ENCODE results near the gene CCDC194. TPM values are rescaled to one million over a fixed set of nuclear protein-coding genes. Genes with fewer than 3 reads are reported as not detected.

The CCDC194 gene
- total RNA-seq, 2 experiments from 2014 or later = 0.78 to 1.3 TPM

- POLR2A ChIA-PET = no interaction called here
- Mint-ChIP-seq H3K4me1 (ENCODE audit: low read depth) (peaks cover 5% of the 10 kb centered on the region), H3K9me3 (no peaks in the 10 kb centered on the region), H3K4me3 (no peak overlapping the region), H3K36me3 (ENCODE audit: low read depth) (no peaks in the 10 kb centered on the region), H3K27ac (no peak overlapping the region), H3K27me3 (peaks cover 5% of the 10 kb centered on the region)
- intact Hi-C loops (cut with micrococcal nuclease) = no loop called here
- DNase-seq = no peak
- no peak for TF ChIP-seq CTCF (IDR thresholded peaks at IDR 0.05)
- no peak for ATAC-seq
- CTCF ChIA-PET = interaction anchor here (1.0 kb wide), 2 partner anchors 74 to 88 kb away, joined by 3 to 4 read pairs; no protein-coding TSS in a partner anchor
Observed at GRCh38 chr19:17380426-17381138, 13.4 kb downstream of the CCDC194 start.

- H3K9me3 Mint-ChIP-seq = no peaks in the 10 kb centered on the region
- no peak overlapping the region for H3K4me3 Mint-ChIP-seq
- ChIA-PET POLR2A (no interaction called here), CTCF (no interaction called here)
- H3K27ac Mint-ChIP-seq = no peak overlapping the region
- H3K4me1 Mint-ChIP-seq (ENCODE audit: low read depth) = peaks cover 5% of the 10 kb centered on the region
- no peaks in the 10 kb centered on the region for H3K36me3 Mint-ChIP-seq (ENCODE audit: low read depth)
- intact Hi-C loops (cut with micrococcal nuclease) = no loop called here
- peaks cover 5% of the 10 kb centered on the region for H3K27me3 Mint-ChIP-seq
- no peak for DNase-seq
- no peak for TF ChIP-seq CTCF (IDR thresholded peaks at IDR 0.05)
- ATAC-seq = no peak
Observed at GRCh38 chr19:17379221-17379631, 14.8 kb downstream of the CCDC194 start.

DNA sequence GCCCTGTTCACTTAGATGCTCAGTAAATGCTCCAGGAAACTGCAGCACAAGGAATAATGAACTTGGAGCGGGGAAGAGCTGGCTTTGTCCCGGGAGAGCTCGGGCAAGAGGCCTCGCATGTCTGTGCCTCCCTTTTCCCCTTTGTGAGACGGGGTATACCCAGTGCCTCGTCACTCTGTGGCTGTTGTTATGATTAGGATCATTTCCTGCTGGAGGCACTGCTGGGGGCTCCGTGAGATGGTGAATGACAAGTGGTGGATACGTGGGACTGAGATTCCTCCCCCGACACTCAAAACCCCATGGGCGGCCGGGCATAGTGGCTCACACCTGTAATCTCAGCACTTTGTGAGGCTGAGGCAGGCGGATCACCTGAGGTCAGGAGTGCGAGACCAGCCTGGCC is 15.7 kb downstream of the CCDC194 start:
- no peak for TF ChIP-seq CTCF (IDR thresholded peaks at IDR 0.05)
- Mint-ChIP-seq H3K36me3 (ENCODE audit: low read depth) (no peaks in the 10 kb centered on the region), H3K4me3 (no peak overlapping the region), H3K27me3 (peaks cover 5% of the 10 kb centered on the region), H3K9me3 (no peaks in the 10 kb centered on the region), H3K27ac (no peak overlapping the region), H3K4me1 (ENCODE audit: low read depth) (peaks cover 5% of the 10 kb centered on the region)
- CTCF ChIA-PET = no interaction called here
- intact Hi-C loops (cut with micrococcal nuclease) = no loop called here
- POLR2A ChIA-PET = no interaction called here
- no peak for ATAC-seq
- no peak for DNase-seq

- Mint-ChIP-seq H3K27ac (no peak within 1 kb of the TSS), H3K4me1 (ENCODE audit: low read depth) (no peaks in the 10 kb centered on the region), H3K4me3 (no peak within 1 kb of the TSS), H3K36me3 (ENCODE audit: low read depth) (no peaks in the 10 kb centered on the region), H3K27me3 (peaks cover 5% of the 10 kb centered on the region), H3K9me3 (no peaks in the 10 kb centered on the region)
- no peak for DNase-seq
- ChIA-PET POLR2A (interaction anchor here (1.0 kb wide), 1 partner anchor 11 kb away, joined by 3 read pairs; no protein-coding TSS in a partner anchor), CTCF (interaction anchor here (1.1 to 2.0 kb wide), 2 partner anchors 9 to 14 kb away, joined by 3 to 7 read pairs; no protein-coding TSS in a partner anchor)
- ATAC-seq = no peak
- intact Hi-C loops (cut with micrococcal nuclease) = no loop called here
- no peak for TF ChIP-seq CTCF (IDR thresholded peaks at IDR 0.05)
Observed at GRCh38 chr19:17376935-17377600, 16.9 kb downstream of the CCDC194 start, which contains the start of gene PLVAP. TSS of gene PLVAP (minus strand) at chr19:17377342. CDS start at chr19:17377288, 54 bp downstream.

GRCh38 chr19:17370026-17370587 is 23.9 kb downstream of the CCDC194 start:
- Mint-ChIP-seq H3K27ac (no peak overlapping the region), H3K4me3 (no peak overlapping the region), H3K4me1 (ENCODE audit: low read depth) (peaks cover 7% of the 10 kb centered on the region), H3K27me3 (peaks cover 7% of the 10 kb centered on the region), H3K9me3 (no peaks in the 10 kb centered on the region), H3K36me3 (ENCODE audit: low read depth) (no peaks in the 10 kb centered on the region)
- ChIA-PET CTCF (interaction anchor here (4.5 kb wide), 1 partner anchor 15 kb away, joined by 21 read pairs; no protein-coding TSS in a partner anchor), POLR2A (no interaction called here)
- ATAC-seq (peak; percentile 34), DNase-seq (no peak)
- intact Hi-C loops (cut with micrococcal nuclease) = no loop called here
- no peak for TF ChIP-seq CTCF (IDR thresholded peaks at IDR 0.05)
